ENCODE measurements around the gene ERC2.

The ERC2 gene

DNA sequence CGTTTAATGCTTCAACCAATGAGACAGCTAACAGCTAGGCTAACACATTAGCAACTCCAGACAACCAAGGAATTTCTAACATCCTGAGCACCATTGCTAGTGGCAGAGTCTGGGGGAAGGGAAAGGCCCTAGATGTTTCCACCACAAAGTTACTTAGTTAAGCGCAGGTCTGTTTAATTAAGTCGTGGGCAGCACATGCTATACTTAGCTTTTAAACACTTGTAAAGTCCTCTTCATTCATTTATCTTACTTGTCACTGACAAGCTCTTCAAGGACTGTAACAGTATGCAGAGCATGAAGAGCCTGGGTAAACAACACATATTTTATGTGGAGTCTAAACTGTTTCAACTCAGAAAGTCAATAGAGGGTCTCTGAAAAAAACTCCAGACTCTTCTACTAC is 760.0 kb downstream of the ERC2 start:
- no peak for FAIRE-seq
- DNase-seq (ENCODE audit: insufficient read length) = no peak
- TF ChIP-seq TAF1 (IDR thresholded peaks at IDR 0.05; ENCODE audit: borderline replicate concordance, low read depth, low read length) (no peak), POLR2AphosphoS5 (IDR thresholded peaks at IDR 0.05; ENCODE audit: low read depth, low read length) (no peak), POLR2A (IDR thresholded peaks at IDR 0.05; ENCODE audit: low read depth, low read length) (no peak)

DNA sequence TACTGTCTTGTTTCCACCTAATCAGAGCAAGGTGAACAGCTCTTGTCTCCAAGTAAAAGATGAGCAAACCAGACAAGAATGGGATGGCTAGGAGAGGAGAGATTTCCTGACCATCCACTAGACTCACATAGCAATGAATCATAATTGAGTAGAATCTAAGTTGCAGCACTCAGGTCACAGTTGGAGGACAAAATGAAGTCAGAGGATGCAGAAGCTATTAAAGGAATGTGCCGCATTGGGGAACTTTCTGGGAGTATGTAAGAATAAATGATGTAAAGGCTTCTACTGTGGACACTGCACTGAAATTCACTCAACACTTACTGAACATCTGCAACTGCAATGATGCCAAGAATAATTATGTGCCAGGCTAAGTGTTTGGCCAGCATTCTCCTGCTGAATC is 763.7 kb downstream of the ERC2 start:
- no peak for TF ChIP-seq POLR2AphosphoS5 (IDR thresholded peaks at IDR 0.05; ENCODE audit: low read depth, low read length)
- TF ChIP-seq POLR2A (IDR thresholded peaks at IDR 0.05; ENCODE audit: low read depth, low read length) = no peak
- no peak for TF ChIP-seq TAF1 (IDR thresholded peaks at IDR 0.05; ENCODE audit: borderline replicate concordance, low read depth, low read length)
- FAIRE-seq (no peak), DNase-seq (ENCODE audit: insufficient read length) (no peak)

- FAIRE-seq = no peak
- DNase-seq (ENCODE audit: insufficient read length) = no peak
- TF ChIP-seq POLR2A (IDR thresholded peaks at IDR 0.05; ENCODE audit: low read depth, low read length) (no peak), TAF1 (IDR thresholded peaks at IDR 0.05; ENCODE audit: borderline replicate concordance, low read depth, low read length) (no peak), POLR2AphosphoS5 (IDR thresholded peaks at IDR 0.05; ENCODE audit: low read depth, low read length) (no peak)
Observed at GRCh38 chr3:55702822-55703221, 765.4 kb downstream of the ERC2 start.

GRCh38 chr3:55701997-55702396 is 766.3 kb downstream of the ERC2 start:
- no peak for FAIRE-seq
- no peak for DNase-seq (ENCODE audit: insufficient read length)
- TF ChIP-seq POLR2AphosphoS5 (IDR thresholded peaks at IDR 0.05; ENCODE audit: low read depth, low read length) (no peak), TAF1 (IDR thresholded peaks at IDR 0.05; ENCODE audit: borderline replicate concordance, low read depth, low read length) (no peak), POLR2A (IDR thresholded peaks at IDR 0.05; ENCODE audit: low read depth, low read length) (no peak)

GRCh38 chr3:55698831-55699230 is 769.4 kb downstream of the ERC2 start:
- no peak for FAIRE-seq

DNA sequence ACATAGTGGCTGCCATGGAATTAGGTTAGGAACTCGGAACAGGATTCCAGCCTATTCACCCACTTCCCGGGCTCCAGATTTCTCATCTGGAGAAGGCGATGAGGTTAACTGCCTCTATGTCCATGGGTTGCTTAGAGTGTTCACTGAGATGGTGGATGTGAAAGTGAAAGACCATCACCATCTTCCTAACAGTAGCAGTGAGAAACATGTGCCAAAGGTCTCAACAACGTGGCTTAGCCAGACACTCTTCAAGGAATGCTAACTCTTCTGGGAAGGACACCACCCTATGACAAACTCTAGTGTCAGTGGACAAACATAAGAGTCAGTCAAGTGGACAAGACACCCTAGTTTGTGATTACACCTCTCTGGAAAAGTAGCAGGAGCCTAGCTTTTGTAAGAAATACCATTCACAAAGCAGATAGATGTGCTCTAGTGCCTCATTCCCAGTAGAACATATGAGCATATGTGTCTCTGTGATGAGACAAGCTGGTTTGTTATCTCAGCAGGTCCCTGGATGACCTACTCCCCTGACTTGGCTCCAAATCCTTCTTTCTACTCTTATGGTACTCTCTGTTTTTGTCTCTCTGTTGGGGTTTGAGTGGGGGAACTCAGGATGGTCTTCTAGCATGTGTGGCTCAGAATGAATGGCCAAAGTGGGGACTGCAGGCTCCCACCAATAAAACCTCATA is 770.9 kb downstream of the ERC2 start:
- FAIRE-seq = peak; percentile 81

More at GRCh38 chr3:55698831-55699230, 769.4 kb downstream of the ERC2 start:
- TF ChIP-seq POLR2AphosphoS5 (IDR thresholded peaks at IDR 0.05; ENCODE audit: low read depth, low read length) (no peak), TAF1 (IDR thresholded peaks at IDR 0.05; ENCODE audit: borderline replicate concordance, low read depth, low read length) (no peak), POLR2A (IDR thresholded peaks at IDR 0.05; ENCODE audit: low read depth, low read length) (no peak)
- no peak for DNase-seq (ENCODE audit: insufficient read length)

DNA sequence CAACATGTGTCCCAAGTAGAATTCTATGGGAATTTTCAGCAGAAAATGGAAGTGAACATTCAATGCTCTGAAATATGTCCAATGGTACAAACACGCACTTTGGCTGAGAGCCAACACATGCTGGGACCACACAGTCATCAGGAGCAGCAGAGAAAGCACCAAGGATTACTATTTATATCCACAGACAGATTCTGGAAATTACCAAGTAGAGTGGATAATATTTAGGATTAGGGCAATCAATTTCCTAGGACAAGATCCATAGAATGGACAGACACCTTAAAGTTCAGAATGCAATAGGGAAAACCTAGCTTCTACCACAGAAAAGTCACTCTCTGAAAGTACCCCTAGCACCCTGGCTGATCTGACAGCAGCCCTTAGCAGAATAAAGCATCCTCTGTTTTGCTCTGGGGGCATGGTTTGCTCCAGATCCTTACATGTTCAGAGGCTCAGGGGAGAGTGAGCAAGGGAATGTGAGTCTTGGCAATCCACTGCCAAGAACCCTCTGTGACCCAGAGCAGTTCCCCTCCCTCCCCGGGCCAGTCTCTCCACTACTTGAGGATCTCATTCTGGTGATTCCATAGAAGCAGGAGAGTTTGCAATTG is 775.2 kb downstream of the ERC2 start:
- FAIRE-seq (no peak), DNase-seq (ENCODE audit: insufficient read length) (no peak)
- TF ChIP-seq POLR2AphosphoS5 (IDR thresholded peaks at IDR 0.05; ENCODE audit: low read depth, low read length) (no peak), POLR2A (IDR thresholded peaks at IDR 0.05; ENCODE audit: low read depth, low read length) (no peak), TAF1 (IDR thresholded peaks at IDR 0.05; ENCODE audit: borderline replicate concordance, low read depth, low read length) (no peak)

More for the DNA sequence above, 770.9 kb downstream of the ERC2 start:
- TF ChIP-seq TAF1 (IDR thresholded peaks at IDR 0.05; ENCODE audit: borderline replicate concordance, low read depth, low read length) (no peak), POLR2AphosphoS5 (IDR thresholded peaks at IDR 0.05; ENCODE audit: low read depth, low read length) (no peak), POLR2A (IDR thresholded peaks at IDR 0.05; ENCODE audit: low read depth, low read length) (no peak)
- no peak for DNase-seq (ENCODE audit: insufficient read length)

DNA sequence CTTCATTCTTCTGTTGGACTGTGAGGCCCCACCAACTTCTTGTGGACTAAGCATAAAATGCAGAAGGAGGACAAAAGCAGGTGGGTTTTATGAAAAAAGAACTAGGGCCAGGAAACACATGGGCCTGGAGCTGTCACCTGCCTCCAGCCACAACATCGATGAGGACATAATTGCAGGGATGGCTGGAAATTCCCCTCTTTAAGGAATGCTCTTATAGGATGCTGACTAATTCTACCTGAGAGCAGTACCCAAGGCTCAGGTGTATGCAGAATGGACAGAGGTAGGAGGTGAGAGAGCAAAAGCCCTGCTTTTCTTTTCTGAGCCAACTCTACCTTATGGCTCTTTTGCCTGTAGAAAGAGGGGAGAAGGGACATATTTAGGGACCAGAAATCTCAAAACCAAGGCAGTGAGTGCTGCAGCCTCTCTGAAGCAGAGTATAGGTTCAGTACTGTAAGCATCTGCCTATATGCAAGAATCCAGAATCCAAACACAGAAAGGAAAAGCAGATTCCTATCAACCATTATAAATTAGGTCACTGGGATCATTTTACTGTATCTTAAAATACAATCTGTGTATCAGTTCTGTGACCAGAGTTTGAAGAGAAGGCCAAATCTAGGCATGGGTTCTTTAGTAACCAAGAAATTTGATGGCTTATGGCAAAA is 775.8 kb downstream of the ERC2 start:
- DNase-seq (ENCODE audit: insufficient read length) (no peak), FAIRE-seq (no peak)
- TF ChIP-seq POLR2AphosphoS5 (IDR thresholded peaks at IDR 0.05; ENCODE audit: low read depth, low read length) (no peak), POLR2A (IDR thresholded peaks at IDR 0.05; ENCODE audit: low read depth, low read length) (no peak), TAF1 (IDR thresholded peaks at IDR 0.05; ENCODE audit: borderline replicate concordance, low read depth, low read length) (no peak)

DNA sequence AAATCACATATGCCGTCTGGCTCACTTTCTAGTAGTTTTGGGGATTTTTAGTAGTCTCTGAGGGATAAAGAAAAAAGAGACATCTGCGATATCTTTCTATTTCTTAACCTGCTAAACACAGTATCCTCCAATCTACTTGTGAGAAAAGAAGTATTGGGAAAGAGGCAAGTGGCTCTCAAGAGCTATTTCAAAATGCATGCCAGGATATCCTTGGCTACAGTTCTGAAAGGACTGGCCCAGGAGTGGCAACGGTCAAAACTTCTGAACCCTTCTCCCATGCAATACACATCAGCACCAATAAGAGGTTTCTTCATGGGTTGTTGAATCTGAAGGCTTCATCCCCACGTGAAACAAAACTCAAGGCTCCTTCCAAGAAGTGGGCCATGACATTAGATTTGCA is 777.1 kb downstream of the ERC2 start:
- no peak for FAIRE-seq
- DNase-seq (ENCODE audit: insufficient read length) = no peak
- TF ChIP-seq POLR2AphosphoS5 (IDR thresholded peaks at IDR 0.05; ENCODE audit: low read depth, low read length) (no peak), POLR2A (IDR thresholded peaks at IDR 0.05; ENCODE audit: low read depth, low read length) (no peak), TAF1 (IDR thresholded peaks at IDR 0.05; ENCODE audit: borderline replicate concordance, low read depth, low read length) (no peak)

- DNase-seq (ENCODE audit: insufficient read length) = no peak
- TF ChIP-seq POLR2AphosphoS5 (IDR thresholded peaks at IDR 0.05; ENCODE audit: low read depth, low read length) = no peak
- TF ChIP-seq TAF1 (IDR thresholded peaks at IDR 0.05; ENCODE audit: borderline replicate concordance, low read depth, low read length) = no peak
- no peak for TF ChIP-seq POLR2A (IDR thresholded peaks at IDR 0.05; ENCODE audit: low read depth, low read length)
- FAIRE-seq = peak; percentile 93
Observed at GRCh38 chr3:55690726-55691125, 777.5 kb downstream of the ERC2 start.

GRCh38 chr3:55690177-55690576 is 778.1 kb downstream of the ERC2 start:
- FAIRE-seq = no peak

More at GRCh38 chr3:55690177-55690576, 778.1 kb downstream of the ERC2 start:
- TF ChIP-seq POLR2AphosphoS5 (IDR thresholded peaks at IDR 0.05; ENCODE audit: low read depth, low read length) = no peak
- no peak for TF ChIP-seq POLR2A (IDR thresholded peaks at IDR 0.05; ENCODE audit: low read depth, low read length)
- TF ChIP-seq TAF1 (IDR thresholded peaks at IDR 0.05; ENCODE audit: borderline replicate concordance, low read depth, low read length) = no peak
- no peak for DNase-seq (ENCODE audit: insufficient read length)

Measured in GM12892 (cell line).